Measurements from ENCODE around the gene SLC23A2.

SLC23A2 gene

GRCh38 chr20:4844751-4845465 lies 156.4 kb downstream of the SLC23A2 start:
- no peak for DNase-seq (ENCODE audit: low read depth in 2 of 2)

- DNase-seq (ENCODE audit: low read depth in 2 of 2): no peak
Measured at GRCh38 chr20:4844325-4844724, 157.0 kb downstream of the SLC23A2 start.

- DNase-seq (ENCODE audit: low read depth in 2 of 2): no peak
Measured at GRCh38 chr20:4840801-4841200, 160.5 kb downstream of the SLC23A2 start.

DNA sequence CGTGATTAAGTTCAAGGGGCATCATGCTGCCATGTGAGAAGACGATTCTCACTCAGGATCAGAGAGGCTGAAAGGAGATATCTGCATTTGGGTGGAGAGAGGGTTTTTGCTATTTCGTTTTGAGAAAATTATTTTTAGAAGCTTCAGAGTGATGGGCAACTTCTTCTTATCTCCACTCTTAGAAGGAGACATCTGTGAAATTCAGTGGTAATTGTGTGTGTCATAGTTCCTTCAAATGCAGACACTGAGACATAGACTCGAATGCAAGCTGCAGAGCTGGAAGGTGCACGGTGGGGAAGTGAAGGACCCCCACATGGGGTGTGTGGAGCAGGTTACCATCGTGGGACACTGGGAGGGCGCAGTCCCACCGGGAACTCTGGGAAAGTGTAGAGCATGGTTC lies 162.8 kb downstream of the SLC23A2 start:
- DNase-seq (ENCODE audit: low read depth in 2 of 2): no peak

- DNase-seq (ENCODE audit: low read depth in 2 of 2): no peak
Measured at GRCh38 chr20:4837760-4838159, 163.6 kb downstream of the SLC23A2 start.

DNA sequence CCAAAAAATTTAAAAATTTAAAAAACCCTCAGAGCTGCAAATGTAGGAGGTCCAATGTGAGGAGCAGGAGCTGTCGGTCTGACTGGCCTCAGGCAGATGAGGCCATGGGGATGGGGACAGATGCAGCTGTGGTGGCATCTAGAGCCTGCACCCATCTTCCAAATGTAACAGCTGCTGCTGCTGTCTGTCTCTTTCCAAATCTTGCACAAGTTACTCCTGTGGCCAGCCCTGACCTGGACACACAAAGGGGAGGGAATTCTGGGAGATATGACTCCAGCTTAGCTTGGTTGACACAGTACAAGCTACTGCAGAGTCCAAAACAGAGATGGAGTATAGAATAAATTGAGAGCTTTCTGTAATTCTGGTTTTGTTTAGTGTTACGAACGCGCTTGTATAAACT lies 164.4 kb downstream of the SLC23A2 start:
- DNase-seq (ENCODE audit: low read depth in 2 of 2): no peak

GRCh38 chr20:4836473-4836872 lies 164.8 kb downstream of the SLC23A2 start:
- DNase-seq (ENCODE audit: low read depth in 2 of 2): no peak

DNA sequence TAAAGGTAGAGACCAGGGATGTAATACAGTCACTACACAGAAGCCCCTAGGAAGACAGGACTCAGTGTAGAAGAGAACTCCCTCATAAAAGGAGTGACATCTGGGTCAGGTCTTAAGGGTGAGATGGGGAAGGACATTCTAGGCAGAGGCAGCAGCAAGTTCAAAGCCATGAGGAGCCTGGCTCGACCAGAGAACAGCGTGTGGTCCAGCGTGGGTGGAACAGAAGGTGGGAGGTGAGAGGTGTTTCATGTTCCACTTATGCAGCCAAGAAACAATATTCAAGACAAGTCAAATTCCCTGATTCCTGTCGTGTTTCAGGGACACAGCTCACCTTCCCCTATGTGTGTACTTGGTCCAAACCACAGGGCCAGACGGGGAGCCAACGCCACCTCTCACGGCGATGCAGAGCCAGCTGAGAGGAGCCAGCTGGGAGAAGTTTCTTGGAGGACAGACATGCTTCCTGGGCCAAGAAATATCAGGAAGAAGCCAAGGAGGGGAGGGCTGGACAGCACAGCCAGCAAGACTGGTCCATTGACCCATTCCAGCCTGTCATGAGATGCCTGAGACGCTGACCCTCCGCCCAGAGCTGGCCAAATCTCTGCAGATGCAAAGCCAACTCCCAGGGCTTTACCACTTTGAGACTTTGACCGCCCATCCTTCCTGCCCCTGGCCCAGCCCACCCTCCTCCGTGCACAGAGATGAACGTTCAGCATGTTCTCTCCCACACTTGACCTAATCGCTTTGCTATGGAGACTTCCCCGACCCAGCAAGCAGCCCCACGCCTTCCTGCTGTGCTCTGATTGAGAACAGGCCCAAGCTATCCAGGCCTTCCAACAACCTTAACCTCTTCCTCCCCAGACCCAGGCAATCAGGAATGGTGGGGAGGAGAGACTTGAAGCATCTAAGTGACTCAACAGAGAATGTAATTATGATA lies 165.8 kb downstream of the SLC23A2 start:
- DNase-seq (ENCODE audit: low read depth in 2 of 2): no peak

DNA sequence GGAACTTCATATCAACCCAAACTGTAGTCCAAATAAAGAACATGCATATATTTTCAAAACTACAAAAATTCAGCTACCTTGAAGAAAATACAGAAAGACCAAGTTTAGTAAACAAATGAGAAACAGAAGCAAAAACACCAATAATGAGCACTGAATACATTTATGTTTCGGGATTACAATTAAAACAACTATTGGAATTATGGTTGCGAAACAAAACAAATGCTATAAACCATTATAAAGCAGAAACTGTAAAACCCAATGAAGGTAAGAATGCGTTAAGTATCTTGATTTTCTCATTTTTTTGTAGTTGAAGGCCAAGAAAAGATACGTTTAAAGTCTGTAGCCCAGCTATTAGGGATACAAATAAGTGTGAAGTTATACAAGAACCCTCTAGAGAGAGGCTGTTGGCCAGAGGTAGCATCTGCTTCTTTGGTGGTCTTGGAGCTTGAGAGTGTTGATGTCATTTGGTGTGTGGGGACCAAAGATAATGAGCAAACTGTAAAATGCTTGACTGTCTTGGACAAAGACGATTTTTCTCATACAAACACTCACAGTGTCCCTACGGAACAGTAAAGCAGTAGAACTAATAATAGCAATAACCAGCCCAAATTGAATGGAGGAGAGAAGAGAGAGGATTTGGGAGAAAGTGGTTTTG lies 168.1 kb downstream of the SLC23A2 start:
- DNase-seq (ENCODE audit: low read depth in 2 of 2): no peak

- no peak for DNase-seq (ENCODE audit: low read depth in 2 of 2)
Measured at GRCh38 chr20:4832469-4832868, 168.8 kb downstream of the SLC23A2 start.

DNA sequence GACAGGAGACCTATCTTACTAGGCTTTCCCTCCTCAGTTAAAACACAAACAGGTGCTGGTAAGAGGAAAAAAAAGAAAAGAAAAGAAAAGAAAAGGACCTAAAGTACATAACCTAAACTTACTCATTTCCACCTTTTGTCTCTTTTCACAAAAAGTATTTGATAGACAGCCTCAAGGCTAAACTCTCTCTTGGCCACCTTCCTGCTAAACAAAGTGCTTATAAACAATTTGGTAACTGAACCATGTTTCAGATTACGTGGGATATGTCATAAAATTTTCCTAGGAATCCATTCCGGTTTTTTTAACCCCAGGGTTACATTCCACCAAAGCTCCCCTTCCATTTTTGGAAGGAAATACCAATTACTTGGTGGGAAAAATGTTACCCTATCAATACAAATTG lies 170.6 kb downstream of the SLC23A2 start:
- no peak for DNase-seq (ENCODE audit: low read depth in 2 of 2)

- no peak for DNase-seq (ENCODE audit: low read depth in 2 of 2)
Measured at GRCh38 chr20:4830259-4830658, 171.1 kb downstream of the SLC23A2 start.

DNA sequence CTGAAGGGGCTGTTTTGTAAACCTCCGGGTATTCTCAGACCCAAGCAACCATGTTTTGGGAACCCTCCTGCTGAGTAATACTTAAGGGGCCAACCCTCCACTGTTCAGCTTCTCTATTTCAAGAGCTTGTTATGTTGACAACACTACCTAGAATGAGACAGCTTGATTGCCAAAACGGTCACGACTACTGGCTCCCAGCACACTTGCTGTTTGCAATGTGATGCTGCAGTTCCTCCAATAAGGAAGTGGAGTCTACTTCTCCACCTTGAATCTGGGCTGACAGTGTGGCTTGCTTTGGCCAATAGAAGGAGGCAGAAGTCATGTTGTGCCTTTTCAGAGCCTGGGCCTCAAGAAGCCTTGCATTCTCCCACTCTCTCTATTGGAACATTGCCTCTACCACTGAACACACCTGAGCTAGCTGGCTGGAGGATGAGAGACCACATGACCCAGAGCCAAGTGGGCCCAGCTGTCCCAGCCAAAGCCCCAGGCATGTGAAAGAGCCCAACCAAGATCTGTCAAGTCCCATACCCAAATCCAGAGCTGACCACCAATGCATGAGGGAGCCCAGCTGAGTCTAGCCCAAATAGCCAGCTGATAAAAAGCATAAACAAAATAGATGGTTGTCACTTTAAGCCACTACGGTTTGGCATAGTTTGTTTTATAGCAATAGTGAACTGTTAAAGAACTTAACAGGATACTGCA lies 171.6 kb downstream of the SLC23A2 start:
- DNase-seq (ENCODE audit: low read depth in 2 of 2): no peak

DNA sequence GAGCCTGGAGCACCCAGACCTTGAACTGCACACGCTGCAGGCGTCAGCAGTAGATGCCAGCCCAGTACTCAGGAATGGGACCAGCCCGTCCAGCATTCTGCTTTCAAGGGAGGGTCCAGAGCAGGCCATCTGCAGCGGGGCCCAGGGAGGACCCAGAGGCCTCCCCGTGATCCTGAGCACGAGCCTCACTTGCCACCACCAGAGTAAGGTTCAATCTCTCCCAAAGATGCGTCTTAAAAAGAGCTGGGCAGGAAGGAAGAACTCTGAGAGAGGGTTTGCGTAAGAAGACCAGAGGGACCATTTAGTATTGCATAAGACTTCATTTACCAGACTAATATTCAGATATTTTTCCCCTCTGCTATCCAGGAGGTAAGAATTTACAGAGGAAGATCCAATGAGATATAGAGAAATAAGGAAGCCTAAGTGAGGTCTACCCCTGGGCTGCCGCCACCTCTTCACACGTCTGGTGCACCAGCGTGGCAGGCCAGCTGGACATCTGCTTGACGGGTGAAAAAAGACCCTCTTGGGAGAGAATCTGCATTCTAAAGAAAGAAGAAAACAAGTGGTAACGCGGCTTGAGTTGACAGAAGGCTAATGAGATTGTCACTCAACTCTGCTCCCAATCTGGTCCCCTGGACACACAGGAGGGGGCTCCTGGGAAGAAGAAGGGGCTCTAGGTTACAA lies 172.3 kb downstream of the SLC23A2 start:
- no peak for DNase-seq (ENCODE audit: low read depth in 2 of 2)

- DNase-seq (ENCODE audit: low read depth in 2 of 2): no peak
Measured at GRCh38 chr20:4821590-4821989, 179.7 kb downstream of the SLC23A2 start.

- no peak for DNase-seq (ENCODE audit: low read depth in 2 of 2)
Measured at GRCh38 chr20:4820806-4821518, 180.3 kb downstream of the SLC23A2 start.

GRCh38 chr20:4819901-4820300 lies 181.4 kb downstream of the SLC23A2 start:
- no peak for DNase-seq (ENCODE audit: low read depth in 2 of 2)

DNA sequence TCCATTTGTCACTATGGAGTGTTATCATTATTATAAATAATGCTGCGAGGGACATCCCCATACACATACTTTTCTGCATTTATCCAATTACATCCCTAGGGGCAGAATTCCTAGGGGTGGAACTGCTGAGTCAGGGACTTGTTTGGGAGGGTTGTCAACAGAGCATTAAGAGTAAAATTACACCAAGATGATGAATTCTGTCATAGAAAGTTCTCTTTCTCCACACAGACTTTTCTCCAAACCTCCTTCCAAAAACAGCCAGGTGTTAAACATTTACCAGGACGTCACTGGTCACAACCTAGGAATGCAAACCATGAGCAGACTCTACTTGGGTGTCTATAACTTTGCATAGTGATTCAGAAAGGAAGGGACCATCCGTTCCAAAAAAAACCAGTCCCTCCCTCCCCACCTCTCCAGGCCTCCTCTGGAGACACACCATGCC lies 184.1 kb downstream of the SLC23A2 start:
- no peak for DNase-seq (ENCODE audit: low read depth in 2 of 2)

DNA sequence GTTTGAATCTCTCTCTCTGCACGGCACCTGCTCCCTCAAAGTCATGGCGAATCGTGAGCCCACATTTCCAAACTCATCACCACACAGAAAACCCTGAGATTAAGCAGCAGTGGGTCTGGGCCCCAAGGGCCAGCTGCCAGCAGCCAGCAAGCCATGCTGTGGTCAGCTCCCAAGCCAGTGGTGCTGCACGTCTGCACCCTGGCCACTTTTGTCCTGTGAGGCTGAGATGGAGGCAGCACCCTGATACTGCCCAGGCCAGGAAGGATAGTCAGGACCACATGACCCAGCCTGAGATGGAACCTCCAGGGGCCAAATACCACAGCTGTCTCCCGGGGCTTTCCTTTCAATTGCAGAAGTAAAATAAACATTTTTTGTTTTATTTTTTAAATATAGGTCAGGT lies 185.7 kb downstream of the SLC23A2 start:
- DNase-seq (ENCODE audit: low read depth in 2 of 2): no peak

- DNase-seq (ENCODE audit: low read depth in 2 of 2): peak; percentile 43 to 61
Measured at GRCh38 chr20:4814696-4815252, 186.5 kb downstream of the SLC23A2 start.
